ENCODE data around the gene SMG9. TPM values are rescaled to one million over a fixed set of nuclear protein-coding genes. Genes with fewer than 3 reads are reported as not detected.
A peak's percentile ranks its signal among the peaks of the same experiment; 100 is the strongest.

SMG9 gene
- total and polyA plus RNA-seq, 2 donors from 2014 or later: 25.1 to 34.6 TPM

- peaks cover 4% of the 10 kb centered on the region for H3K27me3 ChIP-seq (ENCODE audit: control insufficient read depth, insufficient read depth, low read length)
- peaks cover 0 to 3% (median 0%) of the 10 kb centered on the region in 3 donors for H3K9me3 ChIP-seq (ENCODE audit: control insufficient read depth in 2 of 3, insufficient read depth in 1 of 3, low read length in 3 of 3)
- peak overlapping the region in 1 of 3 donors; percentile 48 for H3K4me3 ChIP-seq (ENCODE audit: low read length in 3 of 3)
- no peaks in the 10 kb centered on the region for H3K36me3 ChIP-seq (ENCODE audit: control insufficient read depth in 2 of 3, insufficient read depth in 3 of 3, low read length in 3 of 3)
- intact Hi-C loops (cut with DNase I): no loop called here
- FAIRE-seq (no peak), DNase-seq (no peak)
- H3K27ac ChIP-seq (ENCODE audit: low read depth in 2 of 2, low read length in 2 of 2): no peak overlapping the region
- H3K9ac ChIP-seq (ENCODE audit: low read length in 3 of 3): no peak overlapping the region
- peaks cover 0 to 9% (median 0%) of the 10 kb centered on the region in 3 donors for H3K4me1 ChIP-seq (ENCODE audit: control insufficient read depth in 2 of 3, insufficient read depth in 2 of 3, low read depth in 1 of 3, low read length in 3 of 3)
- no peak for TF ChIP-seq CTCF (IDR thresholded peaks at IDR 0.05; ENCODE audit: borderline replicate concordance, extremely low read depth, insufficient read depth)
Measured at GRCh38 chr19:43798026-43798545, 43.3 kb upstream of the SMG9 start.

GRCh38 chr19:43797556-43797955 is 42.8 kb upstream of the SMG9 start:
- Histone ChIP-seq H3K36me3 (ENCODE audit: control insufficient read depth in 2 of 3, insufficient read depth in 3 of 3, low read length in 3 of 3) (no peaks in the 10 kb centered on the region), H3K27ac (ENCODE audit: low read depth in 2 of 2, low read length in 2 of 2) (no peak overlapping the region), H3K4me1 (ENCODE audit: control insufficient read depth in 2 of 3, insufficient read depth in 2 of 3, low read depth in 1 of 3, low read length in 3 of 3) (peaks cover 0 to 9% (median 0%) of the 10 kb centered on the region in 3 donors), H3K9me3 (ENCODE audit: control insufficient read depth in 2 of 3, insufficient read depth in 1 of 3, low read length in 3 of 3) (peaks cover 0 to 3% (median 0%) of the 10 kb centered on the region in 3 donors), H3K27me3 (ENCODE audit: control insufficient read depth, insufficient read depth, low read length) (peaks cover 4% of the 10 kb centered on the region), H3K9ac (ENCODE audit: low read length in 3 of 3) (no peak overlapping the region), H3K4me3 (ENCODE audit: low read length in 3 of 3) (no peak overlapping the region)
- FAIRE-seq: no peak
- no peak for TF ChIP-seq CTCF (IDR thresholded peaks at IDR 0.05; ENCODE audit: borderline replicate concordance, extremely low read depth, insufficient read depth)
- intact Hi-C loops (cut with DNase I): no loop called here
- no peak for DNase-seq

GRCh38 chr19:43797118-43797517 is 42.4 kb upstream of the SMG9 start:
- Histone ChIP-seq H3K9ac (ENCODE audit: low read length in 3 of 3) (no peak overlapping the region), H3K36me3 (ENCODE audit: control insufficient read depth in 2 of 3, insufficient read depth in 3 of 3, low read length in 3 of 3) (no peaks in the 10 kb centered on the region), H3K4me3 (ENCODE audit: low read length in 3 of 3) (no peak overlapping the region), H3K4me1 (ENCODE audit: control insufficient read depth in 2 of 3, insufficient read depth in 2 of 3, low read depth in 1 of 3, low read length in 3 of 3) (peaks cover 0 to 9% (median 0%) of the 10 kb centered on the region in 3 donors), H3K27ac (ENCODE audit: low read depth in 2 of 2, low read length in 2 of 2) (no peak overlapping the region), H3K27me3 (ENCODE audit: control insufficient read depth, insufficient read depth, low read length) (peaks cover 4% of the 10 kb centered on the region), H3K9me3 (ENCODE audit: control insufficient read depth in 2 of 3, insufficient read depth in 1 of 3, low read length in 3 of 3) (peaks cover 0 to 3% (median 0%) of the 10 kb centered on the region in 3 donors)
- DNase-seq (no peak), FAIRE-seq (no peak)
- intact Hi-C loops (cut with DNase I): no loop called here
- TF ChIP-seq CTCF (IDR thresholded peaks at IDR 0.05; ENCODE audit: borderline replicate concordance, extremely low read depth, insufficient read depth): no peak

- intact Hi-C loops (cut with DNase I): no loop called here
- H3K9me3 ChIP-seq (ENCODE audit: control insufficient read depth in 2 of 3, insufficient read depth in 1 of 3, low read length in 3 of 3): peaks cover 0 to under 1% (median 0%) of the 10 kb centered on the region in 3 donors
- no peak overlapping the region for H3K4me3 ChIP-seq (ENCODE audit: low read length in 3 of 3)
- H3K36me3 ChIP-seq (ENCODE audit: control insufficient read depth in 2 of 3, insufficient read depth in 3 of 3, low read length in 3 of 3): no peaks in the 10 kb centered on the region
- FAIRE-seq: no peak
- no peak overlapping the region for H3K27ac ChIP-seq (ENCODE audit: low read depth in 2 of 2, low read length in 2 of 2)
- no peak for DNase-seq
- no peaks in the 10 kb centered on the region for H3K4me1 ChIP-seq (ENCODE audit: control insufficient read depth in 2 of 3, insufficient read depth in 2 of 3, low read depth in 1 of 3, low read length in 3 of 3)
- H3K27me3 ChIP-seq (ENCODE audit: control insufficient read depth, insufficient read depth, low read length): no peaks in the 10 kb centered on the region
- TF ChIP-seq CTCF (IDR thresholded peaks at IDR 0.05; ENCODE audit: borderline replicate concordance, extremely low read depth, insufficient read depth): no peak
- no peak overlapping the region for H3K9ac ChIP-seq (ENCODE audit: low read length in 3 of 3)
Measured at GRCh38 chr19:43790587-43790986, 35.8 kb upstream of the SMG9 start.
